ENCODE data around the gene KCNQ5.

- TF ChIP-seq, protein P1, sequence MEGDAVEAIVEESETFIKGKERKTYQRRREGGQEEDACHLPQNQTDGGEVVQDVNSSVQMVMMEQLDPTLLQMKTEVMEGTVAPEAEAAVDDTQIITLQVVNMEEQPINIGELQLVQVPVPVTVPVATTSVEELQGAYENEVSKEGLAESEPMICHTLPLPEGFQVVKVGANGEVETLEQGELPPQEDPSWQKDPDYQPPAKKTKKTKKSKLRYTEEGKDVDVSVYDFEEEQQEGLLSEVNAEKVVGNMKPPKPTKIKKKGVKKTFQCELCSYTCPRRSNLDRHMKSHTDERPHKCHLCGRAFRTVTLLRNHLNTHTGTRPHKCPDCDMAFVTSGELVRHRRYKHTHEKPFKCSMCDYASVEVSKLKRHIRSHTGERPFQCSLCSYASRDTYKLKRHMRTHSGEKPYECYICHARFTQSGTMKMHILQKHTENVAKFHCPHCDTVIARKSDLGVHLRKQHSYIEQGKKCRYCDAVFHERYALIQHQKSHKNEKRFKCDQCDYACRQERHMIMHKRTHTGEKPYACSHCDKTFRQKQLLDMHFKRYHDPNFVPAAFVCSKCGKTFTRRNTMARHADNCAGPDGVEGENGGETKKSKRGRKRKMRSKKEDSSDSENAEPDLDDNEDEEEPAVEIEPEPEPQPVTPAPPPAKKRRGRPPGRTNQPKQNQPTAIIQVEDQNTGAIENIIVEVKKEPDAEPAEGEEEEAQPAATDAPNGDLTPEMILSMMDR (IDR thresholded peaks at IDR 0.05), result no peak
- TF ChIP-seq POLR2AphosphoS5 (IDR thresholded peaks at IDR 0.05) (no peak), EP300 (IDR thresholded peaks at IDR 0.05) (no peak), POLR2A (IDR thresholded peaks at IDR 0.05) (no peak)
These were observed 581.2 kb downstream of the KCNQ5 start for GRCh38 chr6:73203098-73203497.
